Stromal cell of bone marrow (primary cell): Measurements from ENCODE around the gene LRRN4CL.

Experiments used
- DNase-seq: peaks from one replicate; pipeline ENCODE4 v3.0.0-alpha.2; 2012; ENCODE audit warnings: low read depth

The LRRN4CL gene

DNA sequence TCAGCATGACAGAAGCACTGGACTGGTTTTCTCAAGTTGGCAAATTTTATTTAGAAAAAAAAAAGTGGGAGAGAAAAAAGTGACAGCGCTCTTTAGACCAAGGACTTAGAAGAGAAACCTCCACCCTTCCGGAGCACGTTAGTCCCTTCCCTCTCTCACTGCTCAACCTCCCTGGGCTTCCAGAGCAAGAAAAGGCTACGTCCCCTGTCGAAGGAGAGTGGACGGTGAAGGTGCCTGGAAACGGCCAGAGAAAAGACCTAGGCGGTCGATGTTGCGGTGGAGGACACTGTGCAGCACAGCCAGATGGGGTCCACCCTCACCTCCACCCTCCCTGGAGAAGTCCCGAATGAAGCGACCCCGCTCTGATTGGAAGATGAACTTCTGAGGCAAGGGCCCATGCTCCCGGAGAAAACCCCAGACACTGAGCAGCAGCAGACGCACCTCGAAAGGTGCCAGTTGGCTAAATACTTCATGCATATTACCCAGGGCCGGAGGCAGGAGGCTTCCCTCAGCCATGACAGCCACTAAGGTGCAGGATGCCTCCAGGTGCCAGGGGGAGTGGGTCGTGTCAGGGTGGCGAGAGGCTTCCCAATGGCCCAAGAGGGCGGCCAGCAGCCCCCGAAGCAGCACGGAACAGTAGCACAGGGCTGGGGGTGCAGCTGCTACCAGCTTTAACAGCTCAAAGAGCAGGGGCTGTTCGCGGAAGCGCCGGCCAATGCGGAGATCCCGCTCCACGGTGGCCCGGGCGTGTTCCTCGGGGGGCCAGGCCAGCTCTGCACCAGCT is 42.3 kb downstream of the LRRN4CL start:
- no peak for DNase-seq

DNA sequence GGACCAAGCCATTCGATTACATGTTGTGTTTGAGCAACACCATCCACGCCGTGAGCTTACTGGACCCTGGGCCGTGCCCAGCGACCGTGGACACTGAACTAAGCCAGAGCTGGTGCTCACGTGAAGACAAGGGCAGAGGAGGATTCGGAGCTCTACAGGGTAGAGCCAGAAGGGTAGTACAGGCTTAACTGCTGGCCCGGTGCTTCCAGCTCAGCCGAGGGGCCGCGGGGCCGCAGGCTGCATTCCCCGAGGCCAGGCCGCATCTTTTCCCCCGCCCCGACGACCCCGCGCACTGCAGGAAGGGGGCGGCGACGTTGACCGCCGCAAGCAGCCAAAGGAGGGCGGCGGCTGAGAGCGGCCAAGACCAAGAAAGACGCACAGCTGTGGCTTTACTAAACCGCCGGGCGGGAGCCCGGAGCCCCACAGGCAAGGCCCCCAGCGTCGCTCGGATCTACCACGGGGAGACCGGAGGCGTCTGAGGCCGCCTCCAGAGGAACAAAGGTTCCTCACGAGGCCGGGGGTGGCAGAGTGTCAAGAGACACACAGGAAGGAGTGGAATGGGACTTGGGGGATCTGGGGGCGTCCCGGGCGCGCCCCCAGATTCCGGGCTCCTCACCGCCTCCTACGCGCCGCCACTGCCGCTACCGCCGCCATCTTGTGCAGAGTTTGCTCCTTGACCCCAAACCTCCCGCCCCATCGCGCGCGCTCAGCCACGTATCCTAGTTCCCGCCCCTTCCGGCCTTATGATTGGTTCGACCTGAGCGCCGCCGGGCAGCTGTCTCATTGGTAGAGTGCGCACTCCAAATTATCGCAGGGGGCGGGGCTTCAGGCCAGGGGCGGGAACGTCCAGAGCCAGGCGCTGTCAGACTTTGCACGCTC is 43.1 kb downstream of the LRRN4CL start, which contains the start of gene GANAB:
TSS of gene GANAB (minus strand) at position 668 of the 879 bp plus-strand sequence. CDS start at position 654, 14 bp downstream.
- peak; percentile 98 for DNase-seq

DNA sequence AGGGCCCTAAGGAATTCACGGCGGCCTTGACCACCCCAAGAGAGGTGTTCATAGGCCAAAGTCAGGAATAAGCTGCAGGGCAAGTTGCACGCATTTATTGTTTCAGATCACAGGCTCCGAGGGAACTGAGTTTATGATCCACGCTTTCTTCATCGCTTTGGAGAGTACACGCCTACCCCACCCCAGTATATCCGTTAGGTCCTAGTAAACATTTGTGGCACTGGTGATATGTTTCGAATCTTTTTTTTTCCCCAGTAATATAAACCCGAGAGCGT is 43.7 kb downstream of the LRRN4CL start:
- DNase-seq = no peak

DNA sequence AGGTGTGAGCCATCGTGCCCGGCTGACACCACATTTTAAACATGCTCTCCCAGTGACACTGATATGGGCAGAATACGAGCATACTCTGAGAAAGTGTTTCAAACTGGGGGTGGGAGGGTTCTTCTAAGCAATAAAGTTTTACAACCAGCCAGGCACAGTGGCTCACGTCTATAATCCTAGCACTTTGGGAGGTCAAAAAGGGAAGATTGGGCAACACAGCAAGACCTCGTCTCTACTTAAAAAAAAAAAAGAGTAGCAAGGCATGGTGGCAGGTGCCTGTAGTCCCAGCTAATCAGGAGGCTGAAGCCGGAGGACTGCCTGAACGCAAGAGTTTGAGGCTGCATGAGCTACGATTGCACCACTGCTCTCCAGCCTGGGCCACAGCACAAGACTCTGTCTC is 45.1 kb downstream of the LRRN4CL start:
- no peak for DNase-seq
